HG03097 (cell line): ENCODE data around the gene MACROD2.

Experiments
- ATAC-seq: cut with Tn5 transposase; IDR thresholded peaks from one replicate; pipeline ENCODE4 v1.9.1; 2021; ENCODE audit not compliant: unreplicated experiment, low FRiP score

MACROD2 gene

GRCh38 chr20:14319704-14320103 lies 324.4 kb downstream of the MACROD2 start:
- ATAC-seq, result no peak

- no peak for ATAC-seq
Measured at GRCh38 chr20:14331646-14332045, 336.3 kb downstream of the MACROD2 start.

- ATAC-seq, result no peak
Measured at GRCh38 chr20:14332866-14333265, 337.6 kb downstream of the MACROD2 start.

- ATAC-seq, result no peak
Measured at GRCh38 chr20:14333721-14334120, 338.4 kb downstream of the MACROD2 start.

GRCh38 chr20:14334306-14334930 lies 339.1 kb downstream of the MACROD2 start:
- ATAC-seq, result no peak

- no peak for ATAC-seq
Measured at GRCh38 chr20:14335052-14335451, 339.7 kb downstream of the MACROD2 start.

- no peak for ATAC-seq
Measured at GRCh38 chr20:14336686-14337085, 341.4 kb downstream of the MACROD2 start.

- peak; percentile 77 for ATAC-seq
Measured at GRCh38 chr20:14337400-14338171, 342.3 kb downstream of the MACROD2 start, which contains the start of gene FLRT3. TSS of gene FLRT3 (minus strand) at chr20:14337612. CDS start at chr20:14327506, 10,106 bp downstream.

- ATAC-seq, result no peak
Measured at GRCh38 chr20:14341801-14342200, 346.5 kb downstream of the MACROD2 start.

- ATAC-seq, result no peak
Measured at GRCh38 chr20:14342918-14343317, 347.6 kb downstream of the MACROD2 start.

GRCh38 chr20:14343491-14344065 lies 348.3 kb downstream of the MACROD2 start:
- no peak for ATAC-seq

- no peak for ATAC-seq
Measured at GRCh38 chr20:14344746-14345145, 349.4 kb downstream of the MACROD2 start.

- ATAC-seq, result no peak
Measured at GRCh38 chr20:14355791-14356190, 360.5 kb downstream of the MACROD2 start.

GRCh38 chr20:14360416-14360815 lies 365.1 kb downstream of the MACROD2 start:
- no peak for ATAC-seq

GRCh38 chr20:14361509-14362345 lies 366.4 kb downstream of the MACROD2 start:
- ATAC-seq, result no peak

GRCh38 chr20:14374196-14374595 lies 378.9 kb downstream of the MACROD2 start:
- ATAC-seq, result no peak

GRCh38 chr20:14375416-14375985 lies 380.2 kb downstream of the MACROD2 start:
- no peak for ATAC-seq

- no peak for ATAC-seq
Measured at GRCh38 chr20:14378326-14378725, 383.0 kb downstream of the MACROD2 start.

- ATAC-seq, result no peak
Measured at GRCh38 chr20:14383335-14383734, 388.0 kb downstream of the MACROD2 start.

GRCh38 chr20:14384416-14385175 lies 389.3 kb downstream of the MACROD2 start:
- ATAC-seq, result no peak
